Osteoblast (primary cell): Measurements from ENCODE around the gene TMEM37. TPM values are rescaled to one million over a fixed set of nuclear protein-coding genes. Genes with fewer than 3 reads are reported as not detected.

Experiments used
- DNase-seq: peaks from one replicate; pipeline ENCODE4 v3.0.0; 2011; ENCODE audit warnings: low spot score, mixed read lengths; ENCODE audit not compliant: insufficient read length; ENCODE audit errors: missing footprints
- H2AFZ ChIP-seq: 2 replicates; pipeline ENCODE4 v1.6.0; 2011; ENCODE audit warnings: mild to moderate bottlenecking, low read length
- H3K27ac ChIP-seq: 2 replicates; pipeline ENCODE4 v1.5.1; 2011; ENCODE audit warnings: mild to moderate bottlenecking, low read depth, low read length, moderate library complexity
- H3K27me3 ChIP-seq: 2 replicates; pipeline ENCODE4 v1.6.0; 2012; ENCODE audit warnings: mild to moderate bottlenecking, control low read depth, inconsistent platforms, low read length, moderate library complexity; ENCODE audit not compliant: insufficient read depth
- H3K36me3 ChIP-seq: 2 replicates; pipeline ENCODE4 v1.5.1; 2011; ENCODE audit warnings: mild to moderate bottlenecking, low read length, control low read depth, moderate library complexity; ENCODE audit not compliant: insufficient read depth
- H3K4me1 ChIP-seq: 2 replicates; pipeline ENCODE4 v1.5.1; 2011; ENCODE audit warnings: mild to moderate bottlenecking, low read length, control low read depth, moderate library complexity; ENCODE audit not compliant: insufficient read depth
- H3K4me2 ChIP-seq: 2 replicates; pipeline ENCODE4 v1.6.0; 2011; ENCODE audit warnings: mild to moderate bottlenecking, low read length; ENCODE audit not compliant: insufficient read depth
- H3K4me3 ChIP-seq: fragments of 200-600 bp; sonication (generic); 3 replicates; pipeline ENCODE4 v1.5.1; 2012; ENCODE audit warnings: mild to moderate bottlenecking, low read length, inconsistent platforms; ENCODE audit not compliant: insufficient read depth
- H3K79me2 ChIP-seq: 2 replicates; pipeline ENCODE4 v1.6.0; 2012; ENCODE audit warnings: mild to moderate bottlenecking, low read length, control low read depth, inconsistent platforms; ENCODE audit not compliant: insufficient read depth
- H3K9me3 ChIP-seq: 2 replicates; pipeline ENCODE4 v1.5.1; 2011; ENCODE audit warnings: low read depth, low read length, control low read depth
- H4K20me1 ChIP-seq: 2 replicates; pipeline ENCODE4 v1.6.0; 2012; ENCODE audit warnings: mild to moderate bottlenecking, low read length, control low read depth; ENCODE audit not compliant: insufficient read depth
- CTCF ChIP-seq: IDR thresholded peaks from 2 replicates; pipeline ENCODE4 v1.5.1; 2011; ENCODE audit warnings: mild to moderate bottlenecking, low read depth, low read length, moderate library complexity; ENCODE audit errors: extremely low read depth
- total RNA-seq: library from RNA; depleted of rRNA; stranded (reverse); fragments of >200 nt; gene quantifications from 2 replicates; pipeline ENCODE4 v1.2.3, GENCODE V29; 2012

The TMEM37 gene
- total RNA-seq, 1 donor = 1.1 TPM

DNA sequence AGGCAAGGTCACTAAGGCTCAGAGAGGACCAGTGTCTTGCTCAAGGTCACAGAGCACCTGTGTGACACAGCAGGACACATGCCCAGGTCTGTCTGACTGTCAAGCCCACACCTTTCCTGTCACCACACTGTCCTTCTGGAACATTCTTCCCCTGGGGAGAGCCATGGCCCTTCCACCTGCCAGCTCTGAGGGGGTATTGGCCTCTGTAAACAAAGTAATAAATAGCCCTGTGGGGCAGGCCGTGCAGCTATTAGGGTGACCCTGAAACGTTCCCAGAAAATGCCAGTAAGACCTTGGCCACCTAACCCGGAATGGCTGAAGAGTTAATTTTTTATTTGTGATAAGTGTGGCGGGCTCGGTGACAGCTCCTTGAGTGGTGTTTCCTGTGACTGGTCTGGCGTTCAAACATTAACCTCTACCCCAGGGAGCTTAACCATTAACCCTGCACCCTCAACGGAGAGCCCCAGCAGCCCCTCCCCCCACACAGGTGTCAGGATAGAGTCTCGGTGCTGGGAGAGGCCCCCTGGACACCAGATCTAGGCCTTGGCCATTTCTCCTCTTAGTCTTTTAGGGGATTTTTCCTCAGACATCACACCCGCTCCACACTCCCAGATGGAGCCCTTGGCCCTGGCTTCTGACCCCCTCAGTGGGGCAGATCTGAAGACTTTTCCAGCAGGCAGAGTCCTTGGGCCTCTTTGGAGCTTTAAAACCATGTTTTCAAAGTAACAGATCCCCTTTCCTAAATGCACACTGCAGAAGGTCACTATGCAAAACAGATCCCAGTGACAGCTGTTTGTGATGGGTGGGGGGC is 56.0 kb downstream of the TMEM37 start:
- peak; percentile 18 for DNase-seq
- no peaks in the 10 kb centered on the region for H3K9me3 ChIP-seq
- no peaks in the 10 kb centered on the region for H3K79me2 ChIP-seq
- H4K20me1 ChIP-seq = no peaks in the 10 kb centered on the region
- no peak for TF ChIP-seq CTCF
- peaks cover 17% of the 10 kb centered on the region for H3K27me3 ChIP-seq
- no peak overlapping the region for H3K4me2 ChIP-seq
- H3K4me1 ChIP-seq = peaks cover 13% of the 10 kb centered on the region
- no peaks in the 10 kb centered on the region for H3K36me3 ChIP-seq
- H2AFZ ChIP-seq = no peak overlapping the region
- no peak overlapping the region for H3K27ac ChIP-seq
- H3K4me3 ChIP-seq = no peak overlapping the region

Other genes with a start within 250 kb of the TMEM37 start
- 27.4 and 40.9 TPM in 2 replicates for gene STEAP3, start 208.0 kb upstream of the TMEM37 start, total RNA-seq
- gene C2orf76, start 65.0 kb upstream of the TMEM37 start, total RNA-seq = 6.5 and 10.3 TPM in 2 replicates
- gene DBI, start 64.9 kb upstream of the TMEM37 start, total RNA-seq = 65.1 and 77.2 TPM in 2 replicates
- gene SCTR, start 92.6 kb downstream of the TMEM37 start, total RNA-seq = not detected in 2 replicates
- 0.36 and 1.2 TPM in 2 replicates for gene CFAP221, start 112.6 kb downstream of the TMEM37 start, total RNA-seq
- gene TMEM177, start 247.3 kb downstream of the TMEM37 start, total RNA-seq = 7.4 and 8.0 TPM in 2 replicates